ENCODE data around the gene EXOC6B.

Gene EXOC6B

GRCh38 chr2:72681016-72681995 lies 144.5 kb downstream of the EXOC6B start (continued):
- TF ChIP-seq REST (tag by site-specific recombination; IDR thresholded peaks at IDR 0.05) (no peak), HOXC10 (CRISPR knock-in tag; IDR thresholded peaks at IDR 0.05) (no peak), ZBTB26 (tag by site-specific recombination; optimal IDR thresholded peaks at IDR 0.05) (no peak), HOXA7 (CRISPR knock-in tag; IDR thresholded peaks at IDR 0.05; ENCODE audit: borderline replicate concordance) (no peak), ZBTB8A (tag by site-specific recombination; IDR thresholded peaks at IDR 0.05) (no peak), ZNF707 (tag by site-specific recombination; IDR thresholded peaks at IDR 0.05) (no peak), ATF2 (tag by site-specific recombination; IDR thresholded peaks at IDR 0.05; ENCODE audit: low read depth) (no peak), SCRT1 (tag by site-specific recombination; IDR thresholded peaks at IDR 0.05; ENCODE audit: borderline replicate concordance) (no peak), ZNF146 (tag by site-specific recombination; IDR thresholded peaks at IDR 0.05) (no peak), ZNF747 (tag by site-specific recombination; IDR thresholded peaks at IDR 0.05) (no peak), ZNF561 (tag by site-specific recombination; IDR thresholded peaks at IDR 0.05; ENCODE audit: borderline replicate concordance) (no peak)

- no peak overlapping the region for H3K4me3 ChIP-seq (ENCODE audit: low read depth, low read length)
- TF ChIP-seq ZNF157 (tag by site-specific recombination; IDR thresholded peaks at IDR 0.05) = no peak
- no peak for TF ChIP-seq ZNF513 (tag by site-specific recombination; IDR thresholded peaks at IDR 0.05)
- TF ChIP-seq ZBTB8A (tag by site-specific recombination; IDR thresholded peaks at IDR 0.05) = no peak
- TF ChIP-seq ZNF610 (tag by site-specific recombination; IDR thresholded peaks at IDR 0.05; ENCODE audit: borderline replicate concordance) = no peak
- TF ChIP-seq ZNF621 (tag by site-specific recombination; IDR thresholded peaks at IDR 0.05) = no peak
- TF ChIP-seq ZNF391 (tag by site-specific recombination; IDR thresholded peaks at IDR 0.05; ENCODE audit: borderline replicate concordance, low read depth) = no peak
- no peak for TF ChIP-seq ZNF324 (tag by site-specific recombination; IDR thresholded peaks at IDR 0.05)
- no peak for TF ChIP-seq ZNF664 (tag by site-specific recombination; IDR thresholded peaks at IDR 0.05)
- no peak for TF ChIP-seq ZNF362 (tag by site-specific recombination; IDR thresholded peaks at IDR 0.05)
- no peak for TF ChIP-seq ZNF121 (tag by site-specific recombination; IDR thresholded peaks at IDR 0.05)
- no peak for TF ChIP-seq HOXC10 (CRISPR knock-in tag; IDR thresholded peaks at IDR 0.05)
- no peak for TF ChIP-seq ZFP69B (tag by site-specific recombination; IDR thresholded peaks at IDR 0.05)
- no peak for TF ChIP-seq ZIC2 (tag by site-specific recombination; IDR thresholded peaks at IDR 0.05)
- no peak for TF ChIP-seq ZBTB26 (tag by site-specific recombination; optimal IDR thresholded peaks at IDR 0.05)
- TF ChIP-seq ZNF416 (tag by site-specific recombination; IDR thresholded peaks at IDR 0.05) = no peak
- peaks cover 12% of the 10 kb centered on the region for H3K4me1 ChIP-seq (ENCODE audit: control insufficient read depth, insufficient read depth, low read length)
- H3K27ac ChIP-seq (ENCODE audit: extremely low read depth, low read depth, low read length) = no peak overlapping the region
- ChIA-PET POLR2A (no interaction called here), CTCF (no interaction called here)
- no peaks in the 10 kb centered on the region for H3K36me3 ChIP-seq (ENCODE audit: control insufficient read depth in 2 of 2, insufficient read depth in 1 of 2, low read length in 2 of 2)
- no peaks in the 10 kb centered on the region for H3K9me3 ChIP-seq (ENCODE audit: control insufficient read depth, insufficient read depth, low read depth, low read length)
Measured at GRCh38 chr2:72678024-72678423, 147.8 kb downstream of the EXOC6B start.
